DMS79 treated with DMSO at 0.1 percent for 48 hours (cell line): ENCODE data around the gene LCN15.
"Not testable (repeated sequence)": the region's sequence is repeated elsewhere in the genome, so short reads cannot be mapped to it uniquely, and the experiment has no call there.

ENCODE experiments used
- DNase-seq: peaks from one replicate; lab custom pipeline; 2025; lab: John Stamatoyannopoulos, UW

LCN15 gene

GRCh38 chr9:136722093-136722968, 42.0 kb downstream of the LCN15 start:
- DNase-seq = no peak

GRCh38 chr9:136721339-136722092, 42.8 kb downstream of the LCN15 start:
- DNase-seq = no peak

DNA sequence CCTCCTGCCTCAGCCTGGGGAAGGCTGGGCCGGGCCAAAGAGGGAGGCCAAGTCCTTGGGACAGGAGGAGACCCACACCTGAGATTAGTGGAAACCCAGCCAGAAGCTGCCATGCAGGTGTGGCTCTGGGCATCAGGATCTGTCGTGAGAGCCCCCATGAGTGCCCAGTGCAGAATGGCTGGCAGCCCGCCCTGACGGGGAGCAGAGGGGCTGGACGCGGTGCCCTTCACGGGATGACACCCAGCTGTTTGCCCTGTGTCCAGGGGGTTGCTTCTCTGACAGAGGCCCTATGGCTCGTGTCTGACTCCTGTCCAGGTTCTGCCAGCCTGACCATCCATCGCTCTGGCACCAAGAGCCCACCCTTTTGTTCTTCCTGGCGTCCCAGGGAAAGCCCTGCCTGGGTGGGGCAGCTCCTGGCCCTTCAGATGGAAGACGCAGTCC, 43.4 kb downstream of the LCN15 start:
- no peak for DNase-seq

GRCh38 chr9:136720251-136720897, 43.9 kb downstream of the LCN15 start:
- no peak for DNase-seq

- DNase-seq = no peak
Observed at GRCh38 chr9:136719195-136719880, 45.0 kb downstream of the LCN15 start.

DNA sequence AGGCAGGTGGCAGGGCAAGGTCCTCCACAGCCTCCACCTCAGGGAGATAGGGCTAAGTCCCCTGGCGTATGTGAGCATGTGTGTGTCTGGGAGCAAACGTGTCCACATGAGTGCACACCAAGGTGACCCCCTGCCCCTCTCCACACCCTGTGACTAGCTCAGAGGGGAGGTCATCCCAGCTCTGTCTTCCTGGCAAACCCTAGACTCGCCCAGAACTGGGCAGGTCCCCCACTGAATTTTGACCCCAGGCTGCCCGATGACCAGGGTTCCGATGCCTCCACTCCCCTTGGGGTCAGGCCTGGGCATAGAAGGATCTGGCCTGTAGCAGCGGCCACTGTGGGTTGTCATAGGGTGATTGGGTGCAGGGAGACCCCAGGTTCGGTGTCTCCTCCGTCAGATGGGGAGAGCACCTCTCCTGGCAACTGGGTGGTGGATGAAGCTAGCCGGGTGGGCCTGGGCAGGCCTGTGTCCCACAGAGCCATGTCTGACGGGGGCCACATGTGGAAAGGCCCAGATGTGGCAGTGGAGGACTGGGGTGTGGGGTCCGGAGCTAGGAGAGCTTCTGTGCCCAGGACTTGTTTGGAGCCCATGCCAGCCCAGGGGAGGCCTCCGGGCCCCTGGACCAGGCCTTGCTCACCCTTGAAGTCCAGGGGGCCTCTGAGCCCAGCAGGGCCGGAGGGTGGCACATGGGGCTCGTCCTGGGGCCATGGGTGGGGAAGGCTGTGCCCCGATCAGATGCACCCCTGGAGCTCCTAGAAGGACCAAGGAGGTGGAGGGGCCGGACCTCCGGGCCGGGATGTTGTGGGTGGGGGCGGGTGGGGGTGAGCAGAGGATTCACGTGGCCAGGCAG, 45.7 kb downstream of the LCN15 start:
- no peak for DNase-seq

DNA sequence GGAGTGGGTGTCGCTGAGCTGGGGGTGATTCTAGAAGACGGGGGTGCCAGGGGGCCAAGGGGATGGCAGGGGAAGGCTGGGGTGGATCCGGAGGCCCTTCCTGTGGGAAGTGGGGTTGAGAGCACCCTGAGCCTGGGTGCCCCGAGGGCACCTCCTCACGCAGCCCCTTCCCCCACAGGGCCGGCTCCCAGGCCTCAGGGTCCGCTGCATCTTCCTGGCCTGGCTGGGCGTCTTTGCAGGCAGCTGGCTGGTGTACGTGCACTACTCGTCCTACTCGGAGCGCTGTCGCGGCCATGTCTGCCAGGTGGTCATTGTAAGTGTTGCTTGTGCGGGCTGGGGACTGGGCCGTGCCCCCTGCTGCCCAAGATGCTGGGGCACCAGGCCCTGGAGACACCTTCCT, 46.9 kb downstream of the LCN15 start:
- DNase-seq = no peak

DNA sequence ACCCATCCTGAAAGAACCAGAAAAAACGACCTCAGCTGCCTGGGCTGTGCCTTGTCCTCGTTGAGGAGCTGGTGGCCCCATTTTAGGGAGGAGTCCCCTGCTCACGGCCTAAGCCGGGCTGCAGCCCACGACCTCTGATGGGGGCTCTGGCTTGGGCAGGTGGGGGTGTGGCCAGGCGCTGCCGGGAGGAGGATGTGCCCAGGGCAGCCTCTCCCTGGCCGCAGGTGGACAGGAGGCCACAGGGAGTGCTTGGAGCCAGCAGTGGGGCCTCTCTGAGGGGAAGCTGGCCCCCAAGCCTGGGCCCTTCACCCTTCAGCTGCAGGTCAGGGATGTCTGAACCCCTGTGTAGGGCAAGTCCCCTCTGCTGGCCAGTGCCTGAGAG, 49.4 kb downstream of the LCN15 start:
- DNase-seq = no peak

DNA sequence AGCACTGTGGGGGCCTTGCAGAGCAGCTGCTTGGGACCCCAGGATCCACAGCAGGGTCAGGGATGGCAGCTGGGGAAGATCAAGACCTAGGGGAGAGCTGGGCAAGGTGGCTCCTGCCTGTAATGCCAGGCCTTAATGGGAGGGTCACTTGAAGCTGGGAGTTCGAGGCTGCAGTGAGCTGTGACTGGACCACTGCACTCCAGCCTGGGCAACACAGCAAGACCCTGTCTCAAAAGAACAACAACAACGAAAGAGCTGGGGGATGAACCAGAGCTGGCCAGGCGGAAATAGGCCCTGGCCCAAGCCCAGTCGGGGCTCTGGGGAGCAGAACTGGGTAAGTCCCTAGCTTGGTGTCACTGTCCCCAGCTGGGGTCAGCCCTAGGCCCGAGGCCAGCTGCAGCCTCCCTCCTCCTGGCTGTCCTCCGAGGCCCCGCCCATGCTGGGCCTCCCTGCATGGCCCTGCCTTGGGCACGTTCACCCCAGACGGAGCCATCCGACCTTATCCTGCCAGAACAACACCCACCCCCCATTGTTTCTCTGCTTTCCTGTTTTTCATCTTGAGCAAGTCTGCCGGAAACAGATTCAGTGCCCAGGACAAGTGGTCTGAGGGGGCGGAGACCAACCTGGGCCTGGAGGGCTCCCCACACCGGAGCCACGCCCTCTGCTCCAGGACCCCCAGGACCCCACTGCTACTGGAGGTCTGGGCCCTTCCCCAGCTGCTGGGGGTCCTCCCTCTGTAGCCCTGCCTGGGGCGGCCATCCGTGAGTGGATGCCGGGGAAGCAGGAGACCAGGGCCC, 50.0 kb downstream of the LCN15 start:
- DNase-seq = no peak

DNA sequence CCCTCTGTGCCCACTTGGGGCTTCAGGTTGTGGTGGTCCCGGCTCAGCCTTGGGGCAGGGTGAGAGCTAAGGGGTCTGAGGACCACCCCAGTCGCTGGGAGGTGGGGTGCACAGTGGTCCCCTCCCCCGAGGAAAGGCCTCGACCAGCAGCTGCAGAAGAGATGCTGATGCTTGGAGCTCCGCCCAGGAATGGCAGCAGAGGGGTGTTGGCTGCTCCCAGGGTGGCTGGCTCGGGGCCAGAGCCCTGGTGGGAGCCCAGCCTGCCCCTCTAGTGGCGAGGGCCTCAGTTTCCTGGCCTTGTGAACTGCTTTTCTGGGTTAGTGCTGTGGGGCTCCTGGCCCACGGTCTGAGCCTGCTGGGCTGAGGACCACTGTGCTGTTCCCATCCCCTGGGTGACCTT, 50.8 kb downstream of the LCN15 start:
- peak; percentile 32 for DNase-seq

DNA sequence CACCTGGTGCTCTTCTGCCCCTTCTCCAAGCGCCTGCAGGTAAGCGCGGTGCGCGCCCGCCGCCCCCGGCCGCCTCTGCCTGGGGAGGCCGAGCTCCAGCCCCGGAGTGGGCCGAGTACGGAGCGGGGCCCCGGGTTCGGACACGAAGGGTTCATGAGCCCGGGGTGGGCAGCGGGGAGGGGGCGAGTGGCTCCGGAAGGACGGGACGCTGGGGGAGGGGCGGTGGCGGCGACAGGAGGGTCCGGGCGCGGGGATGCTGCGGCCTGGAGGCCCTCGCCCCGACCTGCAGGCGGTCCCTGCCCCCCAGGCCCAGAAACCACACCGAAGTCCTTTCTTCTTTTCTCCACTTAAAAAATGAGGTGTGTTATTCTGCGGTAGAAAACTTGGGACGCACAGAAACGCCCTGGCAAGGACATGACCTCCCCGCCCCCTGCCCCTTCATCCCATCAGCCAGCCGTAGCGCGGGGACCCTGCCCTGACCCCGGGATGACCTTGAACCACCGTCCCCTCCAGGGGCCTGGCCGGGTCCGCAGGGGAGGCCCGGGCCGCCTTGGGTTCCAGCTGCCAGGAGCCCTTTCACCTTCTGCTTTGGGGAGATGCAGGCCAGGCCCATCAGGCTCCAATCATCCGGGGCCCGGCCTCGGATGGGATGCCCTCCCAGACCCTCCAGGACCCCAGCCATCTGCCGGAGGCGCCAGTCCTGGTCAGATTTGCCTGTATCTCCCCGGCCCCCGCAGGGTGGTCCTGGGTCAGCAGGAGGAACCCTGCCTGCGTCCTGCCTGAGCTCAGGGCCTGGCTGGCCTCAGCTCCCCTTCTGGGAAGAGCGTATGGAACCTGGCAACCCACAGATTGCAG, 51.4 kb downstream of the LCN15 start:
- DNase-seq = no peak

- no peak for DNase-seq
Observed at GRCh38 chr9:136711751-136712689, 52.3 kb downstream of the LCN15 start, which contains the start of gene DIPK1B. DIPK1B (plus strand) TSS chr9:136712572; CDS start chr9:136712666, 94 bp downstream.

- DNase-seq = not testable (repeated sequence)
Observed at GRCh38 chr9:136711219-136711648, 53.1 kb downstream of the LCN15 start.

- DNase-seq = no peak
Observed at GRCh38 chr9:136710543-136710942, 53.8 kb downstream of the LCN15 start.
